ENCODE data around the gene PLEKHG4B. TPM values are rescaled to one million over a fixed set of nuclear protein-coding genes. Genes with fewer than 3 reads are reported as not detected.

The PLEKHG4B gene
- total RNA-seq, 2 experiments from 2014 or later = not detected

DNA sequence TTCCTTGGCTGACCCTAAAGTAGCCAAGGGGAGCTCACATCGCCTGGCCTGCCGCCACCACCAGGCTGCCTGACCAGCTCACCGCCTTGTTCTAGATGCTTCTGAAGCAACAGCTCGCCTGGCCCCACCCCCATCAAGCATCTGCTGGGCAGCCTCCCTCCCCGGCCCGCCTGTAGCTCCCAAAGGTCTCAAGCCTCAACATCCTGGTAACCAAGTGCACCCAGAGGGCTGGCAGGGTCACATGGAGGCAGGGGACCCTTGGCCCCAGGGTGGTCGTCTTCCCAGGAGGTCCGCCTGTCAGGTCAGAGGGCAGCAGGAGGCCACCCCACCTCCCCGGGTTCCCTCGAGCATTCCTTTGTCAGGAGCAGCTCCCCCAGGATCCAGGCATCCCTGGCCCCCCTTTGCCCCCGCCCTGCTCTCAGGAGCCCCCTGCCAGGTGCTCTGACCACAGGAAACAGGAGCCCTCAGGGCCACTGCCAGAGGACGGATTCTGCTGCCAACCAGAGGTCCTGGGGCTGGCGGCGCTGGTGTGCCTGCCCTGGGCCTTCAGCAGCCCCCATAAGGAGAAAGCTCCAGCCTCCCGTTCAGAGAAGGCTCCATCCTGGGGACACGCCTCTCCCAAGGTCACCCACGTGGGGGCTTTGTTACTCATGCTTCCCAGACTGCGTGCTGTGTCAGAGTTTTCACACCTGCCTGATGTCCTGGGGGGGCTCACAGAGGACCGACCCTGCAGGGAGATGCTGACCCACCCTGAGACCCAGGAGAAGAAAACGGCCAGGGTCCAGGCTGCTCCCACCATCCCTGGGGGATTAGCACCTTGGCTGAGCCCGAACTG is 95.9 kb downstream of the PLEKHG4B start:
- CTCF ChIA-PET = interaction anchor here (0.8 to 2.6 kb wide), 17 partner anchors 8 to 380 kb away, joined by 3 to 21 read pairs (median 4); partner anchors contain the start of genes CCDC127, PDCD6 and SDHA
- DNase-seq = no peak

DNA sequence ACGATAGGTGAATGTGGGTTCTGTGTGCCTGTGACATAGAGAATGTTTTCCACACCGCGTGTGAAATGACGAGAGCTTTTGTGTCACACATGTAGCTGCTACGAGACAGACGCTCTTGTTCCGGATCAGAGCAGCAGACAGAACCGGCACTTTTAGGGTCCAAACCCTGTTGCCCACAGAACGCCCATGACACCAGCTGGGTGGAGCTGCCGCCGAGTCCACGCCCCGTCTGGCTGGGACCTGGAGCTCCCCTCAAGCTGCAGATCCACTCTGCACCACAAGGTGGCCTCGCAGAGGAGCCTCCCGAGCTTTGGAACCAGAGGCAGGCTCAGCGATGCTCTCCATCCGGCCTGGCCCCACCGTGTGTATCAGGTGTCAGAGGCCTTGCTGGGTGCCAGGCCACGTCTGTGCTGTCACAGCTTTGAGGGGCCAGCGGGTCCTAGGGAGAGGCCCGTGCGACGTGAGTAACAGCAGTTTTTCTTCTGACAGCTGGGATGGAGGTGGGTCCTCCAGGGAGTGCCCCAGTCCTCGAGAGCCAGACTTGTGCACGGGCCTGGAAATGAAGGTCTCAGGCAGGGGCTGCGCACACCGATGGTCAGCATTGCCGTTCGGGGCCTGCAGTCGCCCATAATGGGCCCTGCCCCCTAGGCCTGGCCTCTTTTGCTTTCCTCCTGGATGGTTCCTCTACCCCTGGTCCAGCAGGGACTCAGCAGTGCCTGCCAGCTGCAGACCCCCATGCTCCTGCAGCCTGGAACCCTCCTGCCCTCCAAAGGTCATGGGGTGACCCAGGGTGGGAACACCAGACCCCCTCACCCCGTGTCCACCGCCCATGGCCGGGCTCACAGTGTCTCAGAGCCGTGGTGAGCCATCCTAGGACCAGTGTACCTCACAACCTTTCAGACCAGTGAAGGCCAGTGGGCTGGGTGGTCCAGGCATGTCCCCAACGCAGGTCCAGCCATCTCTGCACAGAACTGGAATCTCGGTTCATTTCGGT is 96.8 kb downstream of the PLEKHG4B start:
- no peaks in the 10 kb centered on the region for H3K36me3 Mint-ChIP-seq
- H3K27me3 Mint-ChIP-seq = peaks cover 11% of the 10 kb centered on the region
- peaks cover 13% of the 10 kb centered on the region for H3K4me1 Mint-ChIP-seq
- no peaks in the 10 kb centered on the region for H3K9me3 Mint-ChIP-seq (ENCODE audit: low read depth)
- DNase-seq (peak; percentile 93), ATAC-seq (peak; percentile 98)
- H3K4me3 Mint-ChIP-seq = no peak overlapping the region
- CTCF ChIA-PET = interaction anchor here (0.5 to 2.6 kb wide), 18 partner anchors 9 to 715 kb away, joined by 3 to 21 read pairs (median 4); partner anchors contain the start of genes CCDC127, PDCD6 and SDHA
- no peak overlapping the region for H3K27ac Mint-ChIP-seq

More for the DNA sequence above, 95.9 kb downstream of the PLEKHG4B start:
- Mint-ChIP-seq H3K9me3 (ENCODE audit: low read depth) (no peaks in the 10 kb centered on the region), H3K27ac (no peak overlapping the region), H3K4me1 (peaks cover 13% of the 10 kb centered on the region), H3K4me3 (no peak overlapping the region), H3K27me3 (peaks cover 11% of the 10 kb centered on the region), H3K36me3 (no peaks in the 10 kb centered on the region)
- ATAC-seq = no peak

DNA sequence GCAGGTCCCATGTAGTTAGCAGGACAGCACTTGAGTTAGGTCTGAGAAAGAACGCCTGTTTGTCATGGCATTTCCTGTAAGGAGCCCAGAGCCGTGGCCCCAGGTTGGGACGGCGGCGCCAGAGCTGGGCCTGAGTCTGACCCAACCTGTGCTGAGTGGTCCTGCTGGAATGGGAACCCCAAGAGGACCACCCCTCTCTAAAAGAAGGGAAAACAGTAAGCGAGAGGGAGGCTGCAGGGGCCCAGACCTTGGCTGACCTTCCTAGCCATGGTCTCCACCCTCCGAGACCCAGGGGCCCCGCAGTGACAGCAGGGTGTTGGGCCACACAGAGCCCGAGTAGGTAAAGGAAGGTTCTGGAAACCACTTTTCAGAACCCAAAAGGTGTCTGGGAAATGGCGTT is 97.5 kb downstream of the PLEKHG4B start:
- Mint-ChIP-seq H3K27me3 (peaks cover 11% of the 10 kb centered on the region), H3K27ac (no peak overlapping the region), H3K9me3 (ENCODE audit: low read depth) (no peaks in the 10 kb centered on the region), H3K36me3 (no peaks in the 10 kb centered on the region), H3K4me3 (no peak overlapping the region), H3K4me1 (peaks cover 13% of the 10 kb centered on the region)
- DNase-seq (no peak), ATAC-seq (no peak)
- CTCF ChIA-PET = interaction anchor here (1.5 to 2.6 kb wide), 5 partner anchors 12 to 282 kb away, joined by 4 to 21 read pairs (median 6); partner anchors contain the start of genes CCDC127 and SDHA

DNA sequence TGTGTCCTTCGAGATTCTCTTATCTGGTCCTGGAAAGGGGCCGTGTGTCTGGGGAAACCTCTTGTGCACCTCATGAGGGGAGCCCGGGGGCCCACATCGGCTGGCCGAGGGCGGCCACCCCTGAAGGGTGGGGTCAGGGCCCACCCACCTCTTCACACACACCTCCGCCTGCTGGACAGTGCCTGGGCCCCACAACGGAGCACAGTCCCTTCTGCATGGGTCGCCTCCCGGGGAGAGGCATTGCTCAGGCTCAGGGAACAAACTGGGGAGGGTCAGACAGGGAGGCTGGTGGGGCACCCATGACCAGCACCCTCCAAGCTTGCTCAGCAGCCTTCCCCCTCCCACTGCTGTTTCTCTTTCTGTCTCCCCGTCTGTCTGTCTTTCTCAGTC is 98.0 kb downstream of the PLEKHG4B start:
- Mint-ChIP-seq H3K4me3 (no peak overlapping the region), H3K27me3 (peaks cover 9% of the 10 kb centered on the region), H3K4me1 (peaks cover 13% of the 10 kb centered on the region), H3K9me3 (ENCODE audit: low read depth) (no peaks in the 10 kb centered on the region), H3K27ac (no peak overlapping the region), H3K36me3 (no peaks in the 10 kb centered on the region)
- CTCF ChIA-PET = interaction anchor here (1.9 kb wide), 1 partner anchor 17 kb away, joined by 5 read pairs; no protein-coding TSS in a partner anchor
- no peak for ATAC-seq
- DNase-seq = no peak

DNA sequence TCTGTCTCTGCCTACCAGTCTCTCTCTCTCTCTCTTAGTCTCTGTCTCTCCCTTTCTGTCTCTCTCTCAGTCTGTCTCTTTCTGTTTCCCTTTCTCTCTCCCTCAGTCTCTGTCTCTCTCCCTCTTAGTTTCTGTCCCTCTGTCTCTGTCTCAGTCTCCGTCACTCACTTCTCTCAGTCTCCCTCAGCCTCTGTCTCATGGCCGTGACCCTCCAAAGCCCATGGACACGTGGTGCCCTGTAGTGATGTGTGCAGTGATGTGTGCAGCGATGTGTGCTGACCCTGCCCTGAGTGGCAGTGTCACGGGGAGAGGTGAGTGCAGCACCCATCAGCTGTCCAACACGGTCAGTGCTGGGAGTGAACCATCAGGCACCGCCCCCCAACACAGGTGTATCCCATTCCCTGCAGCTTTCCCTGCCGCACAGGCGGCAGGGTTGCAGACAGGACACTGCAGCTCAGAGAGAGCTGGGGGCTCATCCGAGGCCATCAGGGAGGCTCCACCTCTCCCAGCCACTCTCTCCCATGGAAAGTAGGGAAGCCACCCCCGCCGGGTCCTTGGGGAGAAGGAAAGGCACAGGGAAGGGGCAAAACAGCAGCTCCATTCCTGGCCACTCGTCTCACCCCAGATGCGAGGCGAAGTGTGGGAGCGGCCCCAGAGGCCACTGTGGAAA is 98.5 kb downstream of the PLEKHG4B start:
- Mint-ChIP-seq H3K27ac (no peak overlapping the region), H3K4me3 (no peak overlapping the region), H3K36me3 (no peaks in the 10 kb centered on the region), H3K9me3 (ENCODE audit: low read depth) (no peaks in the 10 kb centered on the region), H3K27me3 (peaks cover 9% of the 10 kb centered on the region), H3K4me1 (peaks cover 13% of the 10 kb centered on the region)
- ATAC-seq = no peak
- CTCF ChIA-PET = interaction anchor here (1.1 kb wide), 1 partner anchor 235 kb away, joined by 3 read pairs; no protein-coding TSS in a partner anchor
- DNase-seq = no peak

DNA sequence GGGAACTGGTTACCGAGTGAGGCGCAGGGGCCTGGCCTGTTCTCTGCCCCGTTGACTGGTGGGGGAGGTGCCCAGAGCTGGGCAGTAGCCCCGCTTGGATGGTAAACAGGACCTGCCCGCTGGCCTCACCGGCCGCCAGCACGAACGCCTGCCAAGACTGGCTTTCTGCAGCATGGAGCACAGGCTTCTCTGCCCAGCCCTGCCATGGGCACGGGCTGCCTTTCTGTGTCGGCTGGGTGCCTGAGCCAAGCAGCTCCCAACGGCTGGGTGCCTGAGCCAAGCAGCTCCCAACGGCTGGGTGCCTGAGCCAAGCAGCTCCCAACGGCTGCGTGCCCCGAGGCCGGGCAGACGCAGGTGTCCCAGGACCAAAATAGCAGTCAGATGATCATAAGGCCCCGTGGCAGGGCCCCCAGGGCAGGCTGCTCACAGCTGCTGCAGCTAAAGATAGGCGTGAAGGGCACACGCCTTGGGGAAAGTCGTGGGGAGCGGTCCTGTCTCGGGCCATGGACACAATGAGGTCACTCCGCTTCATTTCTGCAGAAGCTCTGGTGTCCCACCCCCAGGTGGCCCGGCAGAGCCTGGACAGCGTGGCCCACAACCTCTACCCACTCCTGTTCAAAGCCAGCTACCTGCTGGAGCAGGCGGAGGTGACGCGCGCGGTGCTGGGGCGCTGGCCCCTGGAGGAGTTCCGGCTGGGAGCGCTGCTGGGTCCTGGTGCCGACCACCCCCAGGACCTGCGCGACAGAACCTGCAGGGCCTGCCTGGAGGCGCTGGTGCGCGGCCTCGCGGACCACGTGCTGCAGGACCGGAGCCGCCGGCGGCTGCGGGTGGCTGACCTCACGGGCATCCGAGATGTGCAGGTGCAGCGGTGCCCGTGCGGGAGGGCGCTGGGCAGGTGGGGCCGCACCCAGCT is 99.3 kb downstream of the PLEKHG4B start, which contains the start of gene LRRC14B:
Gene LRRC14B, plus strand, starts transcription at position 460 of the 913 bp plus-strand sequence. Its CDS starts 44 bp downstream, at position 504.
- Mint-ChIP-seq H3K36me3 (no peaks in the 10 kb centered on the region), H3K4me3 (no peak within 1 kb of the TSS), H3K9me3 (ENCODE audit: low read depth) (no peaks in the 10 kb centered on the region), H3K4me1 (peaks cover 13% of the 10 kb centered on the region), H3K27ac (no peak within 1 kb of the TSS), H3K27me3 (peaks cover 9% of the 10 kb centered on the region)
- no peak for DNase-seq
- ATAC-seq = no peak
- CTCF ChIA-PET = interaction anchor here (1.1 kb wide), 1 partner anchor 235 kb away, joined by 3 read pairs; no protein-coding TSS in a partner anchor

DNA sequence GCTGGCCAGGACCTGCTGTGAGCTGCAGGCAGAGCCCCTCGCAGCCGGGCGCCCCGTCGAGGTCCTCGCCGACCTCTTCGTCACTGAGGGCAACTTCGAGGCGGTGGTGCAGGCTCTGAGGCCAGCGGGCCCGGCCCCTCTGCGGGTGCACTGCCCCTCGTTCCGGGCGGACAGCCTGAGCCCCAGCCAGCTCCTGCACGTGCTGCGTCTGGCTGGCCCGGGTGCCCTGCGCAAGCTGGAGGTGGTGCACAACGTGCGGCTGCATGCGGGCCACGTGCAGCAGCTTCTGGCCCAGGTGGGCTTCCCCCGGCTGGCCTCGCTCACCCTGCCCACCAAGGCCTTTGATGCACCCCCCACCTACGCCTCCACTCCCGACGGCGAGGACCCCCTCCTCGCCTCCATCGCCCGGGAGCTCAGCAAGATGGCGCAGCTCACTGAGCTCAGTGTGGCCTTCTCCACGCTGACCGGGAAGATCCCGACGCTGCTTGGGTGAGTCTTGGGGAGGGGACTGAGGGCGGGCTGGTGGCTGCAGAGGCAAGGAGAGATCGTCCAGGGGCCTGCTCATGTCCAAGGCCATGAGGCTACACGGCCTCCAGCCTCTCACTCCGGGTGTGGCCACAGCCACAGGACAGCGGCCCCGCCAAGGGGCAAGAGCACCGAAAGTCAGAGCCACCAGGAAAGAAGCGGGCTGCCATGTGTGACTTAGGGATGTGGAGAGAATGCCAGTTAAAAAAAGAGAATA is 100.2 kb downstream of the PLEKHG4B start:
- CTCF ChIA-PET = no interaction called here
- no peak overlapping the region for H3K27ac Mint-ChIP-seq
- H3K9me3 Mint-ChIP-seq (ENCODE audit: low read depth) = no peaks in the 10 kb centered on the region
- DNase-seq = no peak
- peaks cover 13% of the 10 kb centered on the region for H3K4me1 Mint-ChIP-seq
- peaks cover 9% of the 10 kb centered on the region for H3K27me3 Mint-ChIP-seq
- no peaks in the 10 kb centered on the region for H3K36me3 Mint-ChIP-seq
- H3K4me3 Mint-ChIP-seq = no peak overlapping the region
- ATAC-seq = no peak

DNA sequence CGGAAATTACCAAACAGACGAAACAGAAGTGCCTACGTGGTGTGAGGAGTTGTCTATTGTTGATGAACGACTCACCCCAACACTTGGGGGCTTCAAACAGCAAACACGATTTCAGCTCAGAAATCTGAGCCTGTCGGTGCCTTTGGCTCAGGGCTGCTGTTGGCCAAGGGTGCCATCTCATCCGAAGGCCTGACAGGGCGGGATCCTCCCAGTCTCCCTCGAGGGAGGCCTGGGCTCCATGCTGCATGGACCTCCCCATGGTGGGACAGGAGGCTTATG is 100.7 kb downstream of the PLEKHG4B start:
- H3K4me3 Mint-ChIP-seq = no peak overlapping the region
- H3K9me3 Mint-ChIP-seq (ENCODE audit: low read depth) = no peaks in the 10 kb centered on the region
- H3K27me3 Mint-ChIP-seq = peaks cover 9% of the 10 kb centered on the region
- H3K27ac Mint-ChIP-seq = no peak overlapping the region
- DNase-seq = no peak
- ATAC-seq = no peak
- H3K4me1 Mint-ChIP-seq = peaks cover 13% of the 10 kb centered on the region
- no peaks in the 10 kb centered on the region for H3K36me3 Mint-ChIP-seq
- CTCF ChIA-PET = no interaction called here

DNA sequence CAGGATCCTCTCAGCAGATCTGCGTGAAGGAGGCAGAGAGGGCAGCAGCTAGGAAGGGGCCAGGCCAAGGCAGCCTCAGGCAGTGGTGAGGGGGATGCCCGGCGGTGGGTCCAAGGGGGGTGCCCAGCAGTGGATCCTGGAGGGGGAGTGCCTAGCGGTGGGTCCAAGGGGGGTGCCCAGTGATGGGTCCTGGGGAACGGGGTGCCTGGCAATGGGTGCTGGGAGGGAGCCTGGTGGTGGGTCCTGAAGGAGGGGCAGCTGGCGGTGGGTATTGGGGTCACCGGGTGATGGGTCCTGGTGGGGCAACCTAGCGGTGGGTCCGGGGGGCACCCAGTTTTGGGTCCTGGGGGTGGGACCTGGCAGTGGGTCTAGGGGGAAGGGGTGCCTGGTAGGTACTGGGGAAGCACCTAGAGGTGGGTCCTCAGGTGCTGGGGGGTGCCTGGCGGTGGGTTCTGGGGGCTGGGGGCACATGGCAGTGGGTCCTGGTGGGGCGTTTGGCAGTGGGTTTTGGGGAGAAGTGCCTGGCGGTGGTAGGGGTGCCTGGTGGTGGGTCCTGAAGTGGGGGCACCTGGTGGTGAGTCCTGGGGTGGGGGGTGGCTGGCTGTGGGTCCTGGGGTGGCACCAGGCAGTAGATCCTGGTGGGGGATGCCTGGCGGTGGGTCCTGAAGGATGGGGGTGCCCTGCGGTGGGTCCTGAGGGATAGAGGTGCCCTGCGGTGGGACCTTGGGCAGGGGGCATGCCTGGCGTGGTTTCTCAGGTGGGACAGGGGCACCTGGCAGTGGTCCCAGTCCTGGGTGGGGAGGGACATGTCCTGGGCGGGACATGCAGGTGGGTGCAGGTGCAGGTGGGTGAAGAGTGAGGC is 101.2 kb downstream of the PLEKHG4B start:
- no peak for DNase-seq
- Mint-ChIP-seq H3K27me3 (peaks cover 9% of the 10 kb centered on the region), H3K27ac (no peak overlapping the region), H3K9me3 (ENCODE audit: low read depth) (no peaks in the 10 kb centered on the region), H3K36me3 (no peaks in the 10 kb centered on the region), H3K4me1 (peaks cover 12% of the 10 kb centered on the region), H3K4me3 (no peak overlapping the region)
- CTCF ChIA-PET = no interaction called here
- ATAC-seq = no peak

DNA sequence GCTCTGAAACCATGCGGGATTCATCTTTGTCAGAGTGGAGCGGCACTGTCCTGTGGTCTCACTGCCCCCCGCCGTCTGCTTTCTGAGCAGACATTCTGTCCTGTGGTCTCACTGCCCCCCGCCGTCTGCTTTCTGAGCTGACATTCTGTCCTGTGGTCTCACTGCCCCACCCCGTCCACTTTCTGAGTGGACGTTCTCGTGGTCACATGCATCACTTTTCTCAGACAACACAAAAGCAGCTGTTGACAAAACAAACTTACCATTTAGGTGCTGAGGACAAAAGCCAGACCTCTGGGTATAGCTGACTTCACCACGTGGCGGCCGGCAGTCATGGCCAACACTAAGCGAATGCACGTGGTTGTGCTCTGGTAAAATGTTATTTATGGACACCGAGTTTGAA is 102.1 kb downstream of the PLEKHG4B start:
- DNase-seq (no peak), ATAC-seq (no peak)
- Mint-ChIP-seq H3K27ac (no peak overlapping the region), H3K9me3 (ENCODE audit: low read depth) (no peaks in the 10 kb centered on the region), H3K36me3 (no peaks in the 10 kb centered on the region), H3K4me3 (no peak overlapping the region), H3K27me3 (peaks cover 9% of the 10 kb centered on the region), H3K4me1 (peaks cover 3% of the 10 kb centered on the region)
- CTCF ChIA-PET = no interaction called here

DNA sequence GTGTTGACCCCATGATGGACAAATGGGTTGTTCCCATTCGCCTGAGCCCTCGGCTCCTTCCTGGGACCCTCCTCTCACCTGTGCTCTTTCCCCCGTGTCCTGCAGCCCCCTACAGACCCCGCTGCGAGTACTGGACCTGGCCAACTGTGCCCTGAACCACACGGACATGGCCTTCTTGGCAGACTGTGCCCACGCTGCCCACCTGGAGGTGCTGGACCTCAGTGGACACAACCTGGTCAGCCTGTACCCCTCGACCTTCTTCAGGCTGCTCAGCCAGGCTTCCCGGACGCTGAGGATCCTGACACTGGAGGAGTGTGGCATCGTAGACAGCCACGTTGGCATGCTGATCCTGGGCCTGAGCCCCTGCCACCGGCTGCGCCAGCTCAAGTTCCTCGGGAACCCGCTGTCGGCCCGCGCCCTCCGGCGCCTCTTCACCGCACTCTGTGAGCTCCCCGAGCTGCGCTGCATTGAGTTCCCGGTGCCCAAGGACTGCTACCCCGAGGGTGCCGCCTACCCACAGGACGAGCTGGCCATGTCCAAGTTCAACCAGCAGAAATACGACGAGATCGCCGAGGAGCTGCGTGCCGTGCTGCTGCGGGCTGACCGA is 102.7 kb downstream of the PLEKHG4B start:
- peaks cover 3% of the 10 kb centered on the region for H3K4me1 Mint-ChIP-seq
- H3K4me3 Mint-ChIP-seq = no peak overlapping the region
- CTCF ChIA-PET = no interaction called here
- H3K9me3 Mint-ChIP-seq (ENCODE audit: low read depth) = no peaks in the 10 kb centered on the region
- no peak overlapping the region for H3K27ac Mint-ChIP-seq
- ATAC-seq (no peak), DNase-seq (no peak)
- H3K27me3 Mint-ChIP-seq = peaks cover 9% of the 10 kb centered on the region
- H3K36me3 Mint-ChIP-seq = no peaks in the 10 kb centered on the region
